Measurements from ENCODE around the gene FLNB. TPM values are rescaled to one million over a fixed set of nuclear protein-coding genes. Genes with fewer than 3 reads are reported as not detected.

FLNB gene
- total and polyA plus RNA-seq, 2 of the 13 experiments (the other 11 are each of a cell fraction or from before 2014, with no cell fraction given): 106 to 130 TPM

GRCh38 chr3:58191361-58191991, 183.3 kb downstream of the FLNB start (continued):
- TF ChIP-seq, protein P1, sequence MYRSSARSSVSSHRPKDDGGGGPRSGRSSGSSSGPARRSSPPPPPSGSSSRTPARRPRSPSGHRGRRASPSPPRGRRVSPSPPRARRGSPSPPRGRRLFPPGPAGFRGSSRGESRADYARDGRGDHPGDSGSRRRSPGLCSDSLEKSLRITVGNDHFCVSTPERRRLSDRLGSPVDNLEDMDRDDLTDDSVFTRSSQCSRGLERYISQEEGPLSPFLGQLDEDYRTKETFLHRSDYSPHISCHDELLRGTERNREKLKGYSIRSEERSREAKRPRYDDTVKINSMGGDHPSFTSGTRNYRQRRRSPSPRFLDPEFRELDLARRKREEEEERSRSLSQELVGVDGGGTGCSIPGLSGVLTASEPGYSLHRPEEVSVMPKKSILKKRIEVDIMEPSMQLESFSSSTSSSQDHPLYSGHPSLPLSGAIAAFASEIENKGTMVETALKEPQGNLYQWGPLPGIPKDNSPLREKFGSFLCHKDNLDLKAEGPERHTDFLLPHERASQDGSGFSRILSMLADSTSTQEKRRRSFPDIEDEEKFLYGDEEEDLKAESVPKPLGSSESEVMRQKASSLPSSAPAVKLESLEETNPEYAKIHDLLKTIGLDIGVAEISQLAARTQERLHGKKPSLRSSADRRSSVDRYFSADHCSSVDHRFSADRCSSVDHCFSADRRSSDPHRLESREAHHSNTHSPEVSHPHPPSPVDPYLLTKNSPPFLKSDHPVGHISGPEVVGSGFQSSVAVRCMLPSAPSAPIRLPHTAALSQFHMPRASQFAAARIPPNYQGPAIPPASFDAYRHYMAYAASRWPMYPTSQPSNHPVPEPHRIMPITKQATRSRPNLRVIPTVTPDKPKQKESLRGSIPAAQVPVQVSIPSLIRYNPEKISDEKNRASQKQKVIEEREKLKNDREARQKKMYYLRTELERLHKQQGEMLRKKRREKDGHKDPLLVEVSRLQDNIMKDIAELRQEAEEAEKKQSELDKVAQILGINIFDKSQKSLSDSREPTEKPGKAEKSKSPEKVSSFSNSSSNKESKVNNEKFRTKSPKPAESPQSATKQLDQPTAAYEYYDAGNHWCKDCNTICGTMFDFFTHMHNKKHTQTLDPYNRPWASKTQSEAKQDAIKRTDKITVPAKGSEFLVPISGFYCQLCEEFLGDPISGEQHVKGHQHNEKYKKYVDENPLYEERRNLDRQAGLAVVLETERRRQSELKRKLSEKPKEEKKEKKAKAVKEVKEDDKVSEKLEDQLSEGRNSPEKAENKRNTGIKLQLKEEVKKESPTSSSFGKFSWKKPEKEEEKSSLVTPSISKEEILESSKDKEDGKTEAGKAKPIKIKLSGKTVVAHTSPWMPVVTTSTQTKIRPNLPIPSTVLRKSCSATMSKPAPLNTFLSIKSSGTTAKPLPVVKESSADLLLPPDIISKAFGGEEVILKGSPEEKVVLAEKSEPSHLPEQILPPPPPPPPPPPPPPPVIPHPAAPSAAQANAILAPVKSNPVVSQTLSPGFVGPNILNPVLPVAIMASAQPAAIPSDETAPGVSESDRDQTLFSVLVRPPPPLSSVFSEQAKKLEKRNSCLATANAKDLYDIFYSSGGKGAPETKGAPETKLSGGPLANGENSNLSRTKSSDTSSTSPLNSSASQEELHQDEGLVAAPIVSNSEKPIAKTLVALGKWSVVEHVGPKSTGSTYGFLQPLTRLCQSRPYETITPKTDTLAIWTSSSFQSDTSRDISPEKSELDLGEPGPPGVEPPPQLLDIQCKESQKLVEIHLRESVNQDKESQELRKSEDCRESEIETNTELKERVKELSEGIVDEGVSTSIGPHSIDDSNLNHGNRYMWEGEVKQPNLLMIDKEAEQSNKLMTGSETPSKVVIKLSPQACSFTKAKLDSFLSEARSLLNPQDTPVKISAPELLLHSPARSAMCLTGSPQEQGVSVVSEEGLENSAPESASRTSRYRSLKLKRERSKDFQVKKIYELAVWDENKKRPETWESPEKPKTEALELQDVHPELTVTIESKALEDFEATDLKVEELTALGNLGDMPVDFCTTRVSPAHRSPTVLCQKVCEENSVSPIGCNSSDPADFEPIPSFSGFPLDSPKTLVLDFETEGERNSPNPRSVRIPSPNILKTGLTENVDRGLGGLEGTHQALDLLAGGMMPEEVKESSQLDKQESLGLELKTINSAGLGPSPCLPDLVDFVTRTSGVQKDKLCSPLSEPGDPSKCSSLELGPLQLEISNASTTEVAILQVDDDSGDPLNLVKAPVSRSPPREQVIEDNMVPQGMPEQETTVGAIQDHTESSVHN (CRISPR knock-in tag; IDR thresholded peaks at IDR 0.05): no peak
- TF ChIP-seq MAFF (IDR thresholded peaks at IDR 0.05; ENCODE audit: low read depth, low read length) (no peak), RELA (CRISPR knock-in tag; IDR thresholded peaks at IDR 0.05) (no peak), ZNF598 (CRISPR knock-in tag; IDR thresholded peaks at IDR 0.05; ENCODE audit: borderline replicate concordance) (no peak), STAT5B (CRISPR knock-in tag; IDR thresholded peaks at IDR 0.05) (no peak), NFIC (IDR thresholded peaks at IDR 0.05; ENCODE audit: low read length) (no peak), KLF9 (CRISPR knock-in tag; IDR thresholded peaks at IDR 0.05; ENCODE audit: low read depth) (no peak), ZBTB3 (CRISPR knock-in tag; IDR thresholded peaks at IDR 0.05; ENCODE audit: borderline replicate concordance, low read depth) (no peak), ZNF740 (CRISPR knock-in tag; IDR thresholded peaks at IDR 0.05) (peak; percentile 76), ZNF253 (CRISPR knock-in tag; IDR thresholded peaks at IDR 0.05; ENCODE audit: borderline replicate concordance) (no peak), SP140L (CRISPR knock-in tag; IDR thresholded peaks at IDR 0.05; ENCODE audit: borderline replicate concordance) (no peak), ATRX (CRISPR knock-in tag; IDR thresholded peaks at IDR 0.05; ENCODE audit: borderline replicate concordance) (no peak), POLR2AphosphoS5 (IDR thresholded peaks at IDR 0.05; ENCODE audit: low read depth, low read length) (no peak), ZNF136 (CRISPR knock-in tag; IDR thresholded peaks at IDR 0.05; ENCODE audit: low read depth) (no peak), SRF (IDR thresholded peaks at IDR 0.05; ENCODE audit: low read depth, low read length) (no peak)
- TF ChIP-seq, protein P2, sequence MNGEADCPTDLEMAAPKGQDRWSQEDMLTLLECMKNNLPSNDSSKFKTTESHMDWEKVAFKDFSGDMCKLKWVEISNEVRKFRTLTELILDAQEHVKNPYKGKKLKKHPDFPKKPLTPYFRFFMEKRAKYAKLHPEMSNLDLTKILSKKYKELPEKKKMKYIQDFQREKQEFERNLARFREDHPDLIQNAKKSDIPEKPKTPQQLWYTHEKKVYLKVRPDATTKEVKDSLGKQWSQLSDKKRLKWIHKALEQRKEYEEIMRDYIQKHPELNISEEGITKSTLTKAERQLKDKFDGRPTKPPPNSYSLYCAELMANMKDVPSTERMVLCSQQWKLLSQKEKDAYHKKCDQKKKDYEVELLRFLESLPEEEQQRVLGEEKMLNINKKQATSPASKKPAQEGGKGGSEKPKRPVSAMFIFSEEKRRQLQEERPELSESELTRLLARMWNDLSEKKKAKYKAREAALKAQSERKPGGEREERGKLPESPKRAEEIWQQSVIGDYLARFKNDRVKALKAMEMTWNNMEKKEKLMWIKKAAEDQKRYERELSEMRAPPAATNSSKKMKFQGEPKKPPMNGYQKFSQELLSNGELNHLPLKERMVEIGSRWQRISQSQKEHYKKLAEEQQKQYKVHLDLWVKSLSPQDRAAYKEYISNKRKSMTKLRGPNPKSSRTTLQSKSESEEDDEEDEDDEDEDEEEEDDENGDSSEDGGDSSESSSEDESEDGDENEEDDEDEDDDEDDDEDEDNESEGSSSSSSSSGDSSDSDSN (CRISPR knock-in tag; IDR thresholded peaks at IDR 0.05): no peak
- TF ChIP-seq, protein P3, sequence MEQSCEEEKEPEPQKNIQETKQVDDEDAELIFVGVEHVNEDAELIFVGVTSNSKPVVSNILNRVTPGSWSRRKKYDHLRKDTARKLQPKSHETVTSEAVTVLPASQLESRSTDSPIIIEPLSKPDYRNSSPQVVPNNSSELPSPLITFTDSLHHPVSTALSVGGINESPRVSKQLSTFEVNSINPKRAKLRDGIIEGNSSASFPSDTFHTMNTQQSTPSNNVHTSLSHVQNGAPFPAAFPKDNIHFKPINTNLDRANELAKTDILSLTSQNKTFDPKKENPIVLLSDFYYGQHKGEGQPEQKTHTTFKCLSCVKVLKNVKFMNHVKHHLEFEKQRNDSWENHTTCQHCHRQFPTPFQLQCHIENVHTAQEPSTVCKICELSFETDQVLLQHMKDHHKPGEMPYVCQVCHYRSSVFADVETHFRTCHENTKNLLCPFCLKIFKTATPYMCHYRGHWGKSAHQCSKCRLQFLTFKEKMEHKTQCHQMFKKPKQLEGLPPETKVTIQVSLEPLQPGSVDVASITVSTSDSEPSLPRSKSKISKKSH (CRISPR knock-in tag; IDR thresholded peaks at IDR 0.05; ENCODE audit: borderline replicate concordance): no peak
